ENCODE measurements around the gene KLHL42.

The KLHL42 gene

DNA sequence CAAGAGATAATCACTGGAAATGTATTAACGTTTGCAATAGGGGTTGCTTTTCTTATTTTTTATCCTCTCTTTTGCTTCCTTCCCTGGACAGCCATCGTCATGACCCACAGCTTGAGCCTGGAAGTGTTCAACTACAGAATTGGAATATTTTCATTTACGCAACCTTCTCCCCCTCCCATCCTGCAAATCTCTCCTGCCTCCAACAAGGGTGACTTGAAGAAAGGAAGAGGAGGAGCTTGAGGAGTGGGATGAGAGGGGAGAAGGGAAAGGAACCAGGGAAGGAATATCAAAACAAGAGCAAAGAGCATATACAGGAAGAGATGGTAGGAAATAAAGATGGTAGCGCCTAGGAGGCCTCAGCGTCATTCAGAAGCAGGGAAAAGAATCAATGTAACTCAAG, 1.6 kb downstream of the KLHL42 start:
- no peak for DNase-seq

DNA sequence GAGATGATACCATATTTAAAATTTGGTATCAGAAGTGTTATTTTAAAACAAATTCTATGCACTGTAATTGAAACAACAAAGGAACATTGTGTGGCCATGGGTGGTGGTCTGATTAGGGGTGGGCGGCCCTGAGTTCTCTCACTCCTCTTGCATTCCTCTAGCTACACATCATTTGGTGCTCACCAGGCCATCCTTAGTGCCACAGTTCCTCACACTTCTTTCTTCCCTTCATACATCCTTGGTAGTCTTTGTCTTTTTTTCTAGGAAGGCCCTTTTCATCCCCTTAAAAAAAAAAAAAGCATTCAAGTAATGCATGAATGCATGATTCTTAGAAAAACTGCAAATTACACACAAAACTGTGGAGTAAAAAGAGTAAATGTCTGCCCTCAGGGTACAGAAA, 2.4 kb downstream of the KLHL42 start:
- no peak for DNase-seq

DNA sequence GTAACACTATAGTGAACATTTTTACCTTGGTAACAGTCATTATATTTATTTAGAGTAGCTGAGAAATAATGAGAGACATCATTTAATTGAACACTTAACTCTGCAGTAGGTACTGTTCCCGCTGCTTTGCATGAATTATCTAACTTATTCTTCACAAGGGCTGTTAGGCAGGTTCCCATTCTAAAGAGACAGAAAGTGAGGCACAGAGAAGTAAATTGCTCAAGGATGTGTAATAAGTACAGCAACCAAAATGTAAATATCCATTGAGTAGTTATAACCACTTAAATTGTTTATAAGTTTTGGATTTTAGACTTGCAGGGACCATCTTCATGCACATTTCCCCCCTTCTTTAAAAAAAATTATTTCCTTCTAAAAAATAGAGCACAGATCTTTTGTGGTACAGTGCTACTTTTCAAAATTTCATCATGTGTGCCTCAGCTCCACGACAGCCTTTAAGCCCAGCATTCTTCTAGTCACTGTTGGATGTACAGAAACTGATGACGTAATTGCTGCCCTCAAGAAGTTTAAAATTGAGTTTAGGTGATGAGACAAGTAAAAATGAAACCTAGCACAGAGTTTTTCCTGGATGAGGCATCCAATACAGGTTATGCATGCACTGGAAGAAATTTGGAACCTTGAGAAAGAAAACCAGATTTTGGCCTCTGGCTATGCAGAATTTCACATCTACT, 6.0 kb downstream of the KLHL42 start:
- DNase-seq: no peak

DNA sequence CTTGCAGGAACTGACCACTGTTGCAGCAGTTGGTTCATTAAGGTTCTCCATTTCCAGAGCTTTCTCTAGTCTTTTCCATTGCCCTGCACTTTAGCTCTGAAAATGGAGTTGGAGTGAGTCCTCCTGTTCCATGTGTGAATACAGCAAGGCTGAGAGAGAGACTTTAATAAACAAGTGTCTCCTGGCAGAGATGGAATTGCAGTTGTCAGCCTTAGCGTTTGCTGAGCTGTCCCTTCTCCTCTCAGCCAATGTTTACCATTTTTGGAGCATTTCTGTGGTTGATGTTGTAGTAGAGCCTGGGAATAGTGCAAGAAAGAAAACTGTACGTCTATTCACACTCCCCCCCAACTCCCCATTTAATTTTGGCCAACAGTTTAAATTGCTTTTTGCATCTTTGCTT, 7.5 kb downstream of the KLHL42 start:
- DNase-seq: no peak

DNA sequence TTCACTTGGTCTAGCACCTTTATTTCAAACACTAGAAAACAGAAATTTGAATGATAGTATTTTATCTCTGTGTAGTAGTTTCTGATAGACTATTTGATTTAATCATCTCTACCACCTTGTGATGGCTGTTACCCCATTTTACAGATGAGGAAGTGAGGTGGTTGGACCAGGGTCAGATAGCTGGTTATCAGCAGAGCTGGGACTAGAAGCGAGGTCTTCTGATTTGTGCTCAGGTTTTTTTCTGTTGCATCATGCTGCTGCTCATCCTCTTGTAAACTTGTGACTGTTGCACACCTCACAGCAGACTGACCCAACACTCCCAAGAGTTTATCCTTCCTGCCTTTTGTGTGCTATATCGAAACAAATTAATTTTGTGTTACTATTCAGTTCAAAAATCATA, 10.1 kb downstream of the KLHL42 start:
- DNase-seq: no peak

DNA sequence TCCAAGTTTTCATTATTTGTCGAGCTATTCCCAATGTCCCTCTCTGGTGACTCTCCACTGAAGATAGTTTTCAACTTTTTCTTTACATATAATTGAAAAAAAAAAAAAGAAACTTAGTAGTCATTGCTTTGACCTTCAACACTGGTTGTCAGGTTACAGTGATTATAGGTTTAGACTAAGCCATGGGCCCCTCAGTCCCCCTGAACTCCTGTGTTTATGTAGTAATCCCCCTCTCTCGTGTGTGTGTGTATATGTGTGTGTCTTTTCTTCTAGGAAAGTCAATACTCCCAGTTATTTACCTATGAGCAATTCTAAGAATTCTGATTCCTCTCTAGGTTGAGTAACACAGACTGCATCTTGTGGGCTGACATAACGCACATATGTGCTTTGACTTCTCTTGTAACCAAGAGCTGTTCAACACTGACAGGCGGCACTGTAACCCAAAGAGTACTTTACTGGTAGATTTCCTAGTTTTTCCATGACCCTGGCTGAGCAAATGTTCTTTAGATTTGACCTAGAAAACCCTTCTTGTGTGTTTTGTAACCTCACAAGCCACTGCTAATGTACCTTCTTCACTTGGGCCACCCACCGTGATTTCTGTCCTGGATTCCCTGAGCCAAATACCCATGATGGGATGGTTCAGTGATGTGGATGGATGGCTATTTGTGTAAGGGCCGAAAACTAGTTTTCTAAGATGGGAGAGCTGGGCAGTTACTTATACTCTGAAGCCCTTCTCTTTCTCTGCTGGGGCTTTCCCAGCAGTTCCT, 15.0 kb downstream of the KLHL42 start:
- DNase-seq: no peak

DNA sequence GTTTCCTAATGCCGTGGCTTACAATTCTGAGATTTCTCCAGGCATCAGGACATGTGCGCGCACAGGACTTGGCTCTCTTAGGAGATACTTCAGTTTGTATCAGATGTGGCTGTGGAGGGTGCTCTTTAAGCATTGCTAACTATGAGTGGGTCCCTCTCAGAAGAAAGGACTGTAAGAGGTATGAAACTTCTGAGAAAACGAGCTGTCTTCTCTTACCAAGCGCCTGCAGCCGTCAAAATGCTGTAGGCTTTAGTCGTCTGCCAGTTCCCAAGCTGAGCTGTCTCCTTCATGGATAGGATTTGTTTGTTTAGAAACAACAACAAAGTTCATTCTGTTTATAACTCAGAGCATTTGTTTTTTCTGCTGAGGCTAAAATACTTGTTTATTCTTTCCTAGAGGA, 16.1 kb downstream of the KLHL42 start:
- no peak for DNase-seq

DNA sequence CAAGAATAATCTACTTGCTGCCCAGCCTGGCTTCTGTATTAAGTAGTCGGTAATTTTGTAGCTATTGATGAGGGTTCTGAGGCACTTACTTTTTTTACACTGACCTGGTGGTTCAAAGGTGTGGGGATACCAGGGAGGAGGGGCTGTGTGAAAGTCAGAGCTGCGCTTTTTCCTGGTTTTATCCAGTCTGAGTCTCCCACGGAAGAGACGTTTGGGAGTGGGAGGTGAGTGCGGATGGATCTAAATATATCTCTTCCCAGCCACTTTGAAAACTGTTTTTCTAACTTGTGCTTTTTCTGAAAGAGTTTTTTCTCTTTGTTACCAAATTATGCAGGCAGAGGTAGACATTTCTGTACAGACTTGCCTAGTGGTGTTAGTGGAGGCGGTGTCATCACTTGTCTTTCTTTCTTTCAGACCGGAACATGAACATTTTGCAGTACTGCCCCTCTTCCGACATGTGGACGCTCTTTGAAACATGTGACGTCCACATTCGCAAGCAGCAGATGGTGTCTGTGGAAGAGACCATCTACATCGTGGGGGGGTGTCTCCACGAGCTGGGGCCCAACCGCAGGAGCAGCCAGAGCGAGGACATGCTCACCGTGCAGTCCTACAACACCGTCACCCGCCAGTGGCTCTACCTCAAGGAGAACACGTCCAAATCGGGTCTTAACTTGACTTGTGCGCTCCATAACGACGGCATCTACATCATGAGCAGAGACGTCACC, 17.4 kb downstream of the KLHL42 start:
- no peak for DNase-seq

DNA sequence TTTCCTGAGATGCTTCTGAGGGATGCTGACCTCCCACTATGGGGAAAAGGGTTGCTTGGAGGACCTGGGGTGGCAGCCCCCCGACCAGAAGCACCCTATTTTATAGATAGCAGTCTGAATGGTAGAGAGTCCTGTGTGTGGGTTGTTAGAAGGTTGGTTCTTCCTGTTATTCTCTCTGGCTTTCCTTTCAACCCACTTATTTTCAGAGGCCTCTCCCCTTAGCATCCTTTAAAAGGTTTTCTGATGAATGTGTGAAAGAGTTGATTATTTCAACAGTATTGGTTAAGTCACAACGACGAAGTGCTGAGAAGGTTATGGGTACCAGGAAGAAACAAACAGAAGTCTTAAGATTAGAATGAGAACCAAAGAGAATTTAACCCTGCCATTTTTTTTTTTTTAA, 20.8 kb downstream of the KLHL42 start:
- DNase-seq: no peak

DNA sequence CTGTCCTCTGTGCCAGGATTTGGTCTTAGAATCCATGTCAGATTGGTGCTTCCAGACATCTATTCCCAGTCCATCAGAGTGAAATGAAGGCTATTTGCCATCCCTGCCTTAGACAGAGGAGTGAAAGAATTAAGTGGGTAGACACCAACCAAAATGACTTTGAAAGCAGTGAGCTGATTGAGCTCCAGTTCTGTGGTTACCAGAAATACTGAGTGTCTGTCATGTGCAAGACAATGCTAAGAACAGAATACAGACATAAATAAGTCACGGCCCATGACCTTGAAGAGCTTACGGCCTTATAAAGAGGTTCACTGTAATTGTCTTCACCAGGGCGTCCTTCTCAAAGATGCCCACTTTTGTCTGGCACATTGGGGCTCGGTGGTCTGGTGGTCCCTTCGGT, 21.6 kb downstream of the KLHL42 start:
- no peak for DNase-seq

DNA sequence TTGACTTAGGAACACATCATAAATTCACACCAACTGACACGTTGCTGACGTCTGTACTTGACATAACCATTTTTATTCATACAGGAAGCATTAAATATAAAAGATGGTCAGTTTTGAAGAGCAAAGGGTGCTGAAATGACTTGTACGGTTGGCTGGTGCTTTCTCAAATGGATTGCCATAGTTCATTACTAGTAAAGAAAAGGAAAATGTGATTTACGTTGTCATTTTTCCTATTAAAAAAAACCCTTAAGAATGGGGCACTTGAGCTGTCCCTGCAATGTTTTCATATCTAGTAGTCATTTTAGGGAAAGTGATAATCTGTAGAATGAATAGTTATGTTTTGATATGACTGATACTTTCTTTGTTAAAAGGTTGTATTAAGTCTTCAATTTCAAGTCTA, 22.5 kb downstream of the KLHL42 start:
- no peak for DNase-seq

DNA sequence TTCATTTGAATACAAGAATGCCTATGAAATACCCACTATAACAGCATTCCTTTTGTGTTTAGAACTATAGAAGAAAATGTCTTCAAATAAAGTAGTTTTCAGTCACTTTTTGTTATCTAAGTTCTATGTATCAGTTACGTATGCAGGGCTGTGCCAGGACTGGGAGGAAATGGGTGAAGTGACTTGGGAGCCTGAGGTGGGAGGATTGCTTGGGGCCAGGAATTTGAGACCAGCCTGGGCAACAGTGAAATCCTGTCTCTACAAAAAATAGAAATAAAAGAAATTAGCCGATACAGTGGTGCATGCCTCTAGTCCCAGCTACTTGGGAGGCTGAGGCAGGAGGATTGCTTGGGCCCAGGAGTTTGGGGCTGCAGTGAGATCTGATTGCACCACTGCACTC, 22.9 kb downstream of the KLHL42 start:
- no peak for DNase-seq

DNA sequence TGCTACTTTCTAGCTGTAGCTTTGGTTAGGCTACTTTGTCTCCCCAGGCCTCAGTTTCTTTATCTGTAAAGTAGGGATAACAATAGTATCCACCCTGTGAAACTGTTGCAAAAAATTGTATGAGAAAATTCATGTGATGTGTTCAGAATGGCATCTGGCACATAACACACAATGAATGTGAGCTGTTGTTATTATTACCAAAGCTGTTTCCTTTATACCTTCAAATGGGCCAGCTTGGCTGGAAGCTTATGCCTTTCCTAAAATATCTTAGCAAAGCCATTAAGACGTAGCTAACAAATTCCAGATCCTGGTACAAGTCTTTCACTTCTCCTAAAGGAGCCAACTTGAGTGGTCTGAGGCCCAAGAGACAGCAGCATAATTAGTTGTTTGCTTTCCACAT, 25.2 kb downstream of the KLHL42 start:
- no peak for DNase-seq

DNA sequence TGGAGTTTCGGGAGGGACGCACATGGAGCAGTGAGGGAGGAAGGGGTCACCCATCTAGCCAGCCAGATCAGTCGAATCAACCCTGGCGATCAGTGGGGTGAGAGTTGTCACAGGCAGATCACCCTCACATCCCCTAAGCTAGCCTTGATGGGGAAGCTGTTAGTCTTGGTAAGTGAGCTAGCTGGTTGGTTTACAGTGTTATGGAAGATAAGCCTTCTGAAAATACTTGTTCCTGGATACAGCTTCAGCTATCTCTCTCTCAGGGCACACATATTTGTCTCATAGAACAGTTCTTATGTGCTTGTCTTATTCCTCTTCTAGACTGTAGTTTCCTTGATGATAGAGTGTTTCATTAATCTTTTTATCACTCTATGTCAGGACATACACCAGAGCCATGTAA, 26.2 kb downstream of the KLHL42 start:
- no peak for DNase-seq

DNA sequence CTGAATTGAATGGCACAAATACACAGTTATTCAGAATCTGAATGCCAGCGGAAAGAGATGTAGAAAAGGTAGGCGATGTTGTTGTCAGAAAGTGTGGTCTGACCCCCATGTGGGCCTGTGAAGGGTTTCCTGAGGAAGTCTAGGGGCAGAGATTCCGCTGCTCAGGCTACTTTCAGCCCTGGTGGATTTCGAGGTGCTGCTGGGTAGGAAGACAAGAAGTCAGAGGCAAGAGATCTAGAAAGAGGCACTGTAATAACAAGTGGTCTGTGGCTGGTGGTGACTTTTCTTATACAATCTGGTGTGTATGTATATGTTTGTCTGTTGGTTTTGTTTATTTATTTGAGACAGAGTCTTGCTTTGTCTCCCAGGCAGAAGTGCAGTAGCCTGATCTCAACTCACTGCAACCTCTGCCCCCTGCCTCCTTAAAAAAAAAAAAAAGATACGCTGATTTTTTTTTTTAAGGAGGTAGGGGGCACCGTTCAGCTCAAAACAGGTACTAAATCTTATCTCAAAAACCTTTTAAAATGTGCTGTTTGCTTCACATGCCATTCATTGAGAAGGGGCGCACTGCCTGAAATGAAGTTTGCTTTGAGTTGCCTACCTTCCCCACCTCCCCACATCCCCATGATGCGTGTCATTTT, 27.1 kb downstream of the KLHL42 start:
- DNase-seq: no peak

DNA sequence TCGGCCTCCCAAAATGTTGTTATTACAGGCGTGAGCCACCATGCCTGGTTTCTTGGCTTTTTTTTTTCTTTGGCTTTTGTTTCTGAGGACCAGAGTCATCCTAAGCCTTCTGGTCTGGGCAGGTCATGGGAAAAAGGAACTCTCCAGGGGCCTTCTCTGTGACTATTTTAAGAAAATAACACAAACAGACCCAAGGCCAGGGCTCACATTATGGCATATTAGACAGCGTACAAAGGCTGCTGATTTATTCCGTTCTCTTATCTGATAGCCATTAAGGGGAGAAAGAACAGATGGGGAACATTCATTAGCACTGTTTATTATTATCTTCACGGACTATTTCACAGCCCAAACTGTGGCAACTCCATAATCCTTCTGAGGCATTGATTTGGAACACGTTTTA, 28.8 kb downstream of the KLHL42 start:
- no peak for DNase-seq

DNA sequence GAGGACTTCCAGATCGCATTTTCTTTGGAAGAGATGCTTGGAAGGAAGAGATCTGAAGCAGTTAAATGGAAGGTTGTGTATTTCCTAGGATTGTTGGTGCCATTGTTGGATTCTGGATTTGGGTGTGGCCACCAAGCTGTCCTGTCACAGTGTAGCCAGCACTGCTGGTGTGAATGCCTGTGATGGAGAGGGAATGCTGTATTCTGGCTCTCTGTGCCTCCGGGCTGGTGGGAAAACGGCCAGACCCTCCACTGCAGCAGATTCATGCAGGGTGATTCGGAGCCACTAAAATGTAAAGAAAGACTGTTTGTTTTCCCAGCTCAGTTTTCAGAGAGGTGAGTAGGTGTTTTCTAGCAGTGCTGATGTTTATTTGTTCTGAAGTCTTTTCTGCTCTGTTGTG, 30.7 kb downstream of the KLHL42 start:
- no peak for DNase-seq

DNA sequence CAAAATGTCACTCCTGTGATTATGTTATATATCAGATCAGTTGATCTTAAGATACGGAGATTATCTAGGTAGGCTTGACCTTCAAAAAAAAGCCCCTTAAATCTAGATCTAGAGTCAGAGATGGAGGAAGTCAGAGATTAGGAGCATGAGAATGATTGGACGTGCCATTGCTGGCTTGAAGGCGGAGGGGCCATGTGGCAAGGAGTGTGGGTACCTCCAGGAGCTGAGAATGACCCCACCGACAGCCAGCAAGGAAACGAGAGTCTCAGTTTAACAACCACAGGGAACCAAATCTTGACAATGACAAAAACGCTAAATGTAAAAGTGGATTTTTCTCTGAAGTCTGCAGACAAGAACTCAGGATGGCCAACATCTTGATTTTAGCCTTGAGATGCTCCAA, 32.5 kb downstream of the KLHL42 start:
- no peak for DNase-seq

DNA sequence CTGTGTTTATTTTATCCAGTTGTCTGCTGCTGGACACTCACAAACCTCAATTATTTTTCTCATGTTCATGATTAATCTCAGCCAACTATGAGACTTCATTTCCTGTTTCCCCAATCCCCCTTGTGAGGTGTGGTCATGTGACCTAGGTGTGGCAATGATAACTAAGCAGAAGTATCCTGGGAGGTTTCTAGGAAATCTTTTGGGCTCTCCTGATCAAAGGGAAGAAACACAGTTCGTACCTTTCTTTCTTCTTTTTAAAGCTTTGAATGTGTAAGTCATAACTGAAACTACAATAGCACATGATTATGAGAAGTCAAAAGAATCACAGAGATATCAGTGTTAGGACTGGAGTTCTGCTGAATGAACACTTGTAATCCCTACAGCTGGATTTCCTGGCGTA, 34.4 kb downstream of the KLHL42 start:
- DNase-seq: no peak

DNA sequence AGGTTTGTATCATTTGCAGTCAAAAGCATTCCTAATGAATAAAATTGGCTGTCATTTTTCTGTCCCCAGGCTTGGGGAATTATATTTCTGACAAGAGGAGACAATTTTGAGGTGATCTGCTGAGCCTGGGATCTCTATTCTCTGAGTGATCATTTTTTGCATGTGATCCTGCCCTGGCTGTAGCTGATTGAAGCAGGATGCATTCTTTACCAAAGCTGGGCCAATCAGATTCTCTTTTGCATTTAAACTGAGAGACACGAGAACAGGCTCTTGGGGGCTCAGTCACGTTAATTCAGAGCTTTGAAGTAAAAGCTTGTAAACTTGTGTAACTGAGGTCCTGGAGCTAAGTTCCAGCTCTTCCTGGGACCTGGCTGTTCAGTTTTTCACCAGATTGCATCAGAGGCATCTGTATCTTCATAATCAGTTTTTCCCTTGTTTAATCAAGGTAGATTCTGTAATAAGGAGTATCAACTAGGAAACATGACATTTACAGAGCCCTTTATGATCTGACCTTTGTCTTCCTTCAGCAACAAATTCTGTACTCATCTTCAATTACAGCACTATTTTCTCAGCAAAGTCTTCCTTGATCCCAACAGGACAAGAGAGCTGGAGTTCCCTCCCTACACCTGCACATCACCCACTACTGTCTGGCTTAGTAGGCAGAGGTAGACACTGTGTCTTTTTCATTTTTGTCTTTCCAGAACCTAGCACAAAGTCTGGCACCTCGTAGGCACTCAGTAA, 35.0 kb downstream of the KLHL42 start:
- DNase-seq: no peak

DNA sequence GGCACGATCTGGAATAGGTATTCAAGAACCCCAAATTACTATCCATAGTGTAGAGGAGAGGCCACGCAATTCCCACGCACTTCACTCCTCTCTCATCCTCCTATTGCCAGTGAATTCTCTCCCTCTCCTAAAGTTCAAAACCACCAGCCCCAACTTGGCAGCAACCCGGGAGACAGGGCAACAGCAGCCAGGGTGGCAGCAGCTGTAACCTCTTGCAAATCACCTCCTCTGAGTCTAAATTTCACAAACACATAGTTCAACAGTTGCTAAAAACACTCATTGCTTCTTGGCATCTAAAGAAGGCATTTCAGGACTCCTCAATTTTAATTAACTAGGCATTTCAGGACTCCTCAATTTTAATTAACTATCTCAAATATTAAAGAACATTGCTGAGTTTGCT, 37.7 kb downstream of the KLHL42 start:
- no peak for DNase-seq

DNA sequence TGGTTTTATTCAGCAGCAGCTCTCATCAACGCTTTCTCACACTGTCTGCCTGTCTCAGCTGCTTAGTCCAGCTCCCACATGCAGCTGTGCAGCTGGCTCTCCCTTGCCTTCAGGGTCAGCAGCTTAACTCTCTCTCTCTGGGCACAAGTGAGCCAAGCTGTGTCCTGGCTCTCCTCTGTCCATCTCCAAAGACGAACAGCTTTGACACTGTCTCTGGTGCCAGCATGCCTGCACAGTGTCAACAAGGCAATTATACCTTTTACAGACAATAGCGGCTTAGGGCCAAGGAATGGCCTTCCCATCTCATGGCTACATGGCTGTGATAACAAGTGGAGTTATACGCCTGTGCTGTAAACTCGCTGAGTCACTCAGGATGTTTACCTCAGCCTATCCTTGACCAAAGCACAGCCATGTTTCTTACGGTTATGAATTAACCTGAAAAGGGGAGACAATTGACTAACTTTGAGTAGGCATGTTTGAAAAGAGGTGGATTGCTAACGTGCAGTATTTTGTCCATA, 38.4 kb downstream of the KLHL42 start:
- no peak for DNase-seq

DNA sequence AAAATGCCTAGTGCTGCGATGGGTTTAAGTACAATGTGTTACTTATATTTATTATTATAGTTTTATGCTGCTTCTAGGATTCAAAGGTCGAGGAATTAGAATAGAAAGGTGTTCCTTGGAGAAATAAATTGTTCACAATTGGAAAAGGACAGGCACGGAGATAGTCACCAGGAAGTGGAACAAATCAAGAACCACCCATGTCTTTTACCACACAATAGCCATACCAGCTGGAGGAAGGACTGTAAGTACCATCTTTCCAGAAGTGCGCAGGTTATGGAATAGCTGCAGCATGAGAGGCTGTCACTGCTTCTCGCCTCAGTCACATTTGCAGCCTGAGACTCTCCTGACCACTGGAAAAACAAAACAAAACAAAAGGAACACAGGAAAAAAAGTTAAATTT, 40.5 kb downstream of the KLHL42 start:
- no peak for DNase-seq

Measured in NCI-H1048 (cell line).